ENCODE measurements around the gene AGRN.

The AGRN gene

GRCh38 chr1:1079408-1080121 lies 59.6 kb downstream of the AGRN start:
- H3K4me1 ChIP-seq (ENCODE audit: control insufficient read depth, insufficient read depth, low read length, unreplicated experiment), result no peaks in the 10 kb centered on the region
- H3K4me3 ChIP-seq (ENCODE audit: low read depth, low read length), result peak overlapping the region; percentile 59
- peak overlapping the region; percentile 66 for H2AFZ ChIP-seq (ENCODE audit: low read length, unreplicated experiment)

GRCh38 chr1:1080122-1080757 lies 60.3 kb downstream of the AGRN start:
- Histone ChIP-seq H3K79me2 (ENCODE audit: control insufficient read depth, insufficient read depth, low read length, unreplicated experiment) (no peaks in the 10 kb centered on the region), H2AFZ (ENCODE audit: low read length, unreplicated experiment) (no peak overlapping the region), H3K4me3 (ENCODE audit: low read depth, low read length) (peak overlapping the region; percentile 59), H3K27ac (ENCODE audit: low read depth, low read length) (peak overlapping the region; percentile 60; the same call in 1 of the 2 replicates), H3K27me3 (ENCODE audit: insufficient read depth, low read length) (peaks cover 6% of the 10 kb centered on the region; the same call in 1 of the 2 replicates), H3K36me3 (ENCODE audit: insufficient read depth, low read length) (no peaks in the 10 kb centered on the region), H3K4me1 (ENCODE audit: control insufficient read depth, insufficient read depth, low read length, unreplicated experiment) (no peaks in the 10 kb centered on the region)

More at GRCh38 chr1:1079408-1080121, 59.6 kb downstream of the AGRN start:
- Histone ChIP-seq H3K27me3 (ENCODE audit: insufficient read depth, low read length) (peaks cover 12% of the 10 kb centered on the region; the same call in 1 of the 2 replicates), H3K79me2 (ENCODE audit: control insufficient read depth, insufficient read depth, low read length, unreplicated experiment) (no peaks in the 10 kb centered on the region), H3K27ac (ENCODE audit: low read depth, low read length) (peak overlapping the region; percentile 60), H3K36me3 (ENCODE audit: insufficient read depth, low read length) (no peaks in the 10 kb centered on the region)

GRCh38 chr1:1080951-1081310 lies 61.0 kb downstream of the AGRN start:
- H3K27me3 ChIP-seq (ENCODE audit: insufficient read depth, low read length), result no peaks in the 10 kb centered on the region
- H3K27ac ChIP-seq (ENCODE audit: low read depth, low read length), result no peak overlapping the region
- H3K4me3 ChIP-seq (ENCODE audit: low read depth, low read length), result no peak overlapping the region
- no peak overlapping the region for H2AFZ ChIP-seq (ENCODE audit: low read length, unreplicated experiment)
- no peaks in the 10 kb centered on the region for H3K4me1 ChIP-seq (ENCODE audit: control insufficient read depth, insufficient read depth, low read length, unreplicated experiment)
- H3K79me2 ChIP-seq (ENCODE audit: control insufficient read depth, insufficient read depth, low read length, unreplicated experiment), result no peaks in the 10 kb centered on the region
- no peaks in the 10 kb centered on the region for H3K36me3 ChIP-seq (ENCODE audit: insufficient read depth, low read length)

- Histone ChIP-seq H2AFZ (ENCODE audit: low read length, unreplicated experiment) (no peak overlapping the region), H3K79me2 (ENCODE audit: control insufficient read depth, insufficient read depth, low read length, unreplicated experiment) (no peaks in the 10 kb centered on the region), H3K27me3 (ENCODE audit: insufficient read depth, low read length) (no peaks in the 10 kb centered on the region), H3K4me3 (ENCODE audit: low read depth, low read length) (no peak overlapping the region), H3K4me1 (ENCODE audit: control insufficient read depth, insufficient read depth, low read length, unreplicated experiment) (no peaks in the 10 kb centered on the region), H3K27ac (ENCODE audit: low read depth, low read length) (no peak overlapping the region), H3K36me3 (ENCODE audit: insufficient read depth, low read length) (no peaks in the 10 kb centered on the region)
Measured at GRCh38 chr1:1081311-1082238, 61.7 kb downstream of the AGRN start.

- Histone ChIP-seq H3K27ac (ENCODE audit: low read depth, low read length) (no peak overlapping the region), H3K4me1 (ENCODE audit: control insufficient read depth, insufficient read depth, low read length, unreplicated experiment) (no peaks in the 10 kb centered on the region)
Measured at GRCh38 chr1:1082239-1082775, 62.4 kb downstream of the AGRN start.

GRCh38 chr1:1082776-1083415 lies 63.0 kb downstream of the AGRN start:
- H3K27me3 ChIP-seq (ENCODE audit: insufficient read depth, low read length), result no peaks in the 10 kb centered on the region
- H3K27ac ChIP-seq (ENCODE audit: low read depth, low read length), result no peak overlapping the region
- H3K36me3 ChIP-seq (ENCODE audit: insufficient read depth, low read length), result no peaks in the 10 kb centered on the region
- no peak overlapping the region for H3K4me3 ChIP-seq (ENCODE audit: low read depth, low read length)
- no peaks in the 10 kb centered on the region for H3K79me2 ChIP-seq (ENCODE audit: control insufficient read depth, insufficient read depth, low read length, unreplicated experiment)
- no peaks in the 10 kb centered on the region for H3K4me1 ChIP-seq (ENCODE audit: control insufficient read depth, insufficient read depth, low read length, unreplicated experiment)
- H2AFZ ChIP-seq (ENCODE audit: low read length, unreplicated experiment), result no peak overlapping the region

More at GRCh38 chr1:1082239-1082775, 62.4 kb downstream of the AGRN start:
- Histone ChIP-seq H3K36me3 (ENCODE audit: insufficient read depth, low read length) (no peaks in the 10 kb centered on the region), H3K27me3 (ENCODE audit: insufficient read depth, low read length) (no peaks in the 10 kb centered on the region), H2AFZ (ENCODE audit: low read length, unreplicated experiment) (no peak overlapping the region), H3K79me2 (ENCODE audit: control insufficient read depth, insufficient read depth, low read length, unreplicated experiment) (no peaks in the 10 kb centered on the region), H3K4me3 (ENCODE audit: low read depth, low read length) (no peak overlapping the region)

- H3K4me1 ChIP-seq (ENCODE audit: control insufficient read depth, insufficient read depth, low read length, unreplicated experiment), result no peaks in the 10 kb centered on the region
- H2AFZ ChIP-seq (ENCODE audit: low read length, unreplicated experiment), result no peak overlapping the region
- no peak overlapping the region for H3K27ac ChIP-seq (ENCODE audit: low read depth, low read length)
- no peaks in the 10 kb centered on the region for H3K79me2 ChIP-seq (ENCODE audit: control insufficient read depth, insufficient read depth, low read length, unreplicated experiment)
- H3K27me3 ChIP-seq (ENCODE audit: insufficient read depth, low read length), result no peaks in the 10 kb centered on the region
- H3K36me3 ChIP-seq (ENCODE audit: insufficient read depth, low read length), result no peaks in the 10 kb centered on the region
- H3K4me3 ChIP-seq (ENCODE audit: low read depth, low read length), result no peak overlapping the region
Measured at GRCh38 chr1:1083416-1084371, 63.8 kb downstream of the AGRN start.

- H3K27me3 ChIP-seq (ENCODE audit: insufficient read depth, low read length), result no peaks in the 10 kb centered on the region
- H3K27ac ChIP-seq (ENCODE audit: low read depth, low read length), result no peak overlapping the region
- no peaks in the 10 kb centered on the region for H3K79me2 ChIP-seq (ENCODE audit: control insufficient read depth, insufficient read depth, low read length, unreplicated experiment)
- H3K36me3 ChIP-seq (ENCODE audit: insufficient read depth, low read length), result no peaks in the 10 kb centered on the region
- no peak overlapping the region for H2AFZ ChIP-seq (ENCODE audit: low read length, unreplicated experiment)
- no peak overlapping the region for H3K4me3 ChIP-seq (ENCODE audit: low read depth, low read length)
- H3K4me1 ChIP-seq (ENCODE audit: control insufficient read depth, insufficient read depth, low read length, unreplicated experiment), result no peaks in the 10 kb centered on the region
Measured at GRCh38 chr1:1084372-1085170, 64.7 kb downstream of the AGRN start.

Measured in ACC112 (cell line).